Activated naive CD4-positive, alpha-beta T cell treated with anti-CD3 and anti-CD28 coated beads, Interleukin-2, amount 50 U/mL, for 24 hours (primary cell): ENCODE measurements around the gene DPPA2.

ENCODE experiments used
- H3K27ac Mint-ChIP-seq: one replicate; pipeline ENCODE4 v1.8.0; 2021; ENCODE audit warnings: mild to moderate bottlenecking, mixed read lengths
- H3K27me3 Mint-ChIP-seq: one replicate; pipeline ENCODE4 v1.8.0; 2021; ENCODE audit warnings: mixed read lengths
- H3K36me3 Mint-ChIP-seq: one replicate; pipeline ENCODE4 v1.8.0; 2021; ENCODE audit warnings: mixed read lengths
- H3K4me1 Mint-ChIP-seq: one replicate; pipeline ENCODE4 v1.8.0; 2021; ENCODE audit warnings: mixed read lengths
- H3K4me3 Mint-ChIP-seq: one replicate; pipeline ENCODE4 v1.8.0; 2021; ENCODE audit warnings: mild to moderate bottlenecking, mixed read lengths
- H3K9me3 Mint-ChIP-seq: one replicate; pipeline ENCODE4 v1.8.0; 2021; ENCODE audit warnings: mixed read lengths

Gene DPPA2

DNA sequence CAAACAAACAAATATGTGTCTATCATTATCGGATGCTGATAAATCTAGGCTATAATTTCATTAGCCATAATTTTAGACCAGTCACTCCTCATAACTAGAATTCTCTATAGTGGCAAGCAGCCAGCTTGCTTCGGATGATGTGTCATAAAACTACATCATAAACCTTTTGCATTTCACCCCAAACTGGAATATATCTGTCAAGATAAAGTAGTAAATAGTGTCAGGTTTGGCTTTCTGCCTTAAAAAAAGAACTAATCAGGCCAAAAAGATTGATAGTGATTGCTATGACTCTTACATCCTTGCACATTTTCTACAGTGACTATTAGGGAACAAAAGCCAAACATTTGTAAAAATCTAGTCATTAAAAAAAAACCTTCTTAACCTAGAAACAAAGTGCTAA lies 51.0 kb downstream of the DPPA2 start:
- Mint-ChIP-seq H3K4me3 (no peak overlapping the region), H3K27me3 (no peaks in the 10 kb centered on the region), H3K36me3 (no peaks in the 10 kb centered on the region), H3K9me3 (no peaks in the 10 kb centered on the region), H3K27ac (no peak overlapping the region), H3K4me1 (no peaks in the 10 kb centered on the region)

DNA sequence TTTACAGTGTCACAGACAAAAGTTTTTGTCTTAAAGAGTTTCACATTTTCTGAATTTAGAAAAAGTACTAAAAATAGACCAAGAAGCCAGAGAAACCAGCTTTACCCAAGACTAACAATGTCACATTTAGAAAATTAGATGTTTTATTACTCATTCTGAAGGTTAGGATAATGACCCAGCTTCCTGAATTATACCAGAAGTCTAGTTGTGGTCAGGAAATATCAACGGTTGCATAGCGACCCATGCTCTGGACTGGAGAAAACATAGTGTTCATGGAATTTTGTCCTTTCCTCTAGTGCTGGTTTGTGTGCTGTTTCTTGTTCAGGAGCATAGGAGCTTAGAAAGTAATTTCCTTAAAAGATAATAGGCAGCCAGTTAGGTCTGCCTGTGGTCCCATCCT lies 59.0 kb downstream of the DPPA2 start:
- no peak overlapping the region for H3K4me3 Mint-ChIP-seq
- H3K27ac Mint-ChIP-seq, result no peak overlapping the region
- no peaks in the 10 kb centered on the region for H3K9me3 Mint-ChIP-seq
- no peaks in the 10 kb centered on the region for H3K4me1 Mint-ChIP-seq
- no peaks in the 10 kb centered on the region for H3K36me3 Mint-ChIP-seq
- peaks cover 2% of the 10 kb centered on the region for H3K27me3 Mint-ChIP-seq

GRCh38 chr3:109254770-109255169 lies 61.5 kb downstream of the DPPA2 start:
- no peaks in the 10 kb centered on the region for H3K36me3 Mint-ChIP-seq
- no peak overlapping the region for H3K4me3 Mint-ChIP-seq
- H3K9me3 Mint-ChIP-seq, result no peaks in the 10 kb centered on the region
- no peak overlapping the region for H3K27ac Mint-ChIP-seq
- H3K4me1 Mint-ChIP-seq, result no peaks in the 10 kb centered on the region
- peaks cover 2% of the 10 kb centered on the region for H3K27me3 Mint-ChIP-seq

DNA sequence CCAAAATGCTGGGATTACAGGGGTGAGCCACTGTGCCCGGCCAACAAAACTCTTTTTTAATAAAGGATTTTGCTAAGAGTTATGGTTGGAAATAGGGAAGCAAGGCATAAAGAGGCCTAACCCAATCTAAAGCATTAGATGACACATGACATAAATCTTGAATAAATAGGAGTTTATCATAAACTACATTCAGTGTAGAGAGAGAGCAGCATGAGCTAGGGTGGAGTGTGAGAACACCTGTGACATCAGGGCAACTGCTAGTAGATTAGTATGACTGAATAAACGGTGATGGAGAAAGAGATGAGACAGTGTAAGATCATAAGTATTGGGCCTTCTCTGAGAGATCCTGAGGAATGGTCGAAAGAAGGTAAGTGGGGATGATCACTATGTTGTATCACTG lies 63.7 kb downstream of the DPPA2 start:
- H3K4me3 Mint-ChIP-seq, result no peak overlapping the region
- no peaks in the 10 kb centered on the region for H3K9me3 Mint-ChIP-seq
- H3K27me3 Mint-ChIP-seq, result peaks cover 2% of the 10 kb centered on the region
- H3K4me1 Mint-ChIP-seq, result no peaks in the 10 kb centered on the region
- no peak overlapping the region for H3K27ac Mint-ChIP-seq
- H3K36me3 Mint-ChIP-seq, result no peaks in the 10 kb centered on the region
